Naive thymus-derived CD8-positive, alpha-beta T cell (primary cell): ENCODE results near the gene RHPN2. TPM values are rescaled to one million over a fixed set of nuclear protein-coding genes. Genes with fewer than 3 reads are reported as not detected.

Experiments
- ATAC-seq, 2 donors: fragments of 150-1000 bp; cut with Tn5 transposase in 1 of 2; sonication (Bioruptor Pico), chemical (Tn5 transposase) in 1 of 2; 1 replicate in 1 of 2; 2 replicates in 1 of 2; pipeline ENCODE4 v1.10.0; 2021; ENCODE audit warnings: mild to moderate bottlenecking in 2 of 2, moderate library complexity in 2 of 2
- POLR2A ChIA-PET: fragments of 350-600 bp; sonication (Branson Sonifier 250); formaldehyde crosslinking; loops from one replicate; lab custom pipeline; 2021; ENCODE audit warnings: antibody characterized with exemption; lab: Charles Lee
- DNase-seq, 10 donors: peaks; one replicate each; pipeline versions ENCODE4 v3.0.0 to v3.0.0-alpha.2; 2020 to 2022
- H3K27ac Mint-ChIP-seq, 10 donors: one replicate each; pipeline ENCODE4 v1.8.0; 2020 to 2022; ENCODE audit warnings: mild to moderate bottlenecking in 10 of 10, mixed read lengths in 10 of 10, moderate library complexity in 4 of 10, inconsistent platforms in 1 of 10
- H3K27me3 Mint-ChIP-seq, 5 donors: one replicate each; pipeline ENCODE4 v1.8.0; 2021 to 2022; ENCODE audit warnings: mixed read lengths in 5 of 5
- H3K36me3 Mint-ChIP-seq, 3 donors: one replicate each; pipeline ENCODE4 v1.8.0; 2020 to 2022; ENCODE audit warnings: mixed read lengths in 3 of 3, mild to moderate bottlenecking in 2 of 3, inconsistent platforms in 1 of 3
- H3K4me1 Mint-ChIP-seq, 4 donors: one replicate each; pipeline ENCODE4 v1.8.0; 2021 to 2022; ENCODE audit warnings: mixed read lengths in 4 of 4
- H3K4me3 Mint-ChIP-seq, 10 donors: one replicate each; pipeline ENCODE4 v1.8.0; 2020 to 2022; ENCODE audit warnings: mild to moderate bottlenecking in 10 of 10, mixed read lengths in 10 of 10, moderate library complexity in 6 of 10, inconsistent platforms in 1 of 10
- H3K9me3 Mint-ChIP-seq, 9 donors: one replicate each; pipeline ENCODE4 v1.8.0; 2020 to 2022; ENCODE audit warnings: mixed read lengths in 9 of 9, mild to moderate bottlenecking in 3 of 9, inconsistent platforms in 1 of 9, moderate library complexity in 1 of 9
- polyA plus RNA-seq, 3 donors: library from polyadenylated mRNA; unstranded; fragments of 300-500 nt; fragmentation: Illumina TruSeq; gene quantifications; one replicate each; pipeline ENCODE4 v1.2.3, GENCODE V29; 2021
- total RNA-seq, 8 experiments: library from RNA in 2 of 8; stranded (reverse) in 2 of 8; gene quantifications; one replicate each; pipeline ENCODE4 v1.2.3 and lab custom pipeline; 2021 to 2026

Gene RHPN2
- total and polyA plus RNA-seq, 5 experiments from 2014 or later, result 0.06 to 2.8 (median 1.8) TPM

- no peak for ATAC-seq
- no peak for DNase-seq
- POLR2A ChIA-PET, result interaction anchor here (0.5 kb wide), 1 partner anchor 65 kb away, joined by 3 read pairs; no protein-coding TSS in a partner anchor
- Mint-ChIP-seq H3K27me3 (no peaks in the 10 kb centered on the region), H3K9me3 (no peaks in the 10 kb centered on the region), H3K4me1 (peaks cover 0 to 9% (median 4%) of the 10 kb centered on the region in 4 donors), H3K36me3 (peaks cover 6 to 69% (median 27%) of the 10 kb centered on the region in 3 donors), H3K27ac (no peak overlapping the region), H3K4me3 (no peak overlapping the region)
These were observed 25.5 kb upstream of the RHPN2 start for GRCh38 chr19:33090179-33090578.

GRCh38 chr19:33089010-33089409, 24.3 kb upstream of the RHPN2 start:
- ATAC-seq, result no peak
- Mint-ChIP-seq H3K27ac (no peak overlapping the region), H3K27me3 (no peaks in the 10 kb centered on the region), H3K4me1 (peaks cover 0 to 14% (median 6%) of the 10 kb centered on the region in 4 donors), H3K9me3 (no peaks in the 10 kb centered on the region), H3K4me3 (no peak overlapping the region), H3K36me3 (peaks cover 6 to 57% (median 20%) of the 10 kb centered on the region in 3 donors)
- no peak for DNase-seq
- POLR2A ChIA-PET, result no interaction called here

GRCh38 chr19:33086955-33087354, 22.3 kb upstream of the RHPN2 start:
- peaks cover 6 to 39% (median 18%) of the 10 kb centered on the region in 3 donors for H3K36me3 Mint-ChIP-seq
- H3K27me3 Mint-ChIP-seq, result no peaks in the 10 kb centered on the region
- peaks cover 4 to 24% (median 11%) of the 10 kb centered on the region in 4 donors for H3K4me1 Mint-ChIP-seq
- H3K9me3 Mint-ChIP-seq, result no peaks in the 10 kb centered on the region
- H3K27ac Mint-ChIP-seq, result no peak overlapping the region
- DNase-seq, result no peak
- POLR2A ChIA-PET, result no interaction called here
- ATAC-seq, result no peak
- no peak overlapping the region for H3K4me3 Mint-ChIP-seq

GRCh38 chr19:33085570-33086128, 21.0 kb upstream of the RHPN2 start:
- DNase-seq, result no peak
- Mint-ChIP-seq H3K4me3 (no peak overlapping the region), H3K4me1 (peaks cover 17 to 37% (median 23%) of the 10 kb centered on the region in 4 donors), H3K36me3 (peaks cover 6 to 27% (median 16%) of the 10 kb centered on the region in 3 donors), H3K9me3 (no peaks in the 10 kb centered on the region), H3K27ac (no peak overlapping the region), H3K27me3 (no peaks in the 10 kb centered on the region)
- POLR2A ChIA-PET, result no interaction called here
- no peak for ATAC-seq

- POLR2A ChIA-PET, result interaction anchor here (0.6 to 1.2 kb wide), 8 partner anchors 79 to 677 kb away, joined by 3 to 10 read pairs (median 4); no protein-coding TSS in a partner anchor
- Mint-ChIP-seq H3K27me3 (no peaks in the 10 kb centered on the region), H3K36me3 (no peaks in the 10 kb centered on the region), H3K27ac (peak within 1 kb of the TSS; percentile 91 to 99 (median 97)), H3K4me3 (peak within 1 kb of the TSS; percentile 93 to 100 (median 99)), H3K9me3 (no peaks in the 10 kb centered on the region), H3K4me1 (peaks cover 13 to 34% (median 21%) of the 10 kb centered on the region in 4 donors)
- peak; percentile 70 to 92 (median 82) for DNase-seq
- ATAC-seq, result peak; percentile 95 to 97
These were observed 16.3 kb upstream of the RHPN2 start, which contains the start of gene GPATCH1 for GRCh38 chr19:33080761-33081681. TSS of gene GPATCH1 (plus strand) at chr19:33081181. CDS start at chr19:33081194, 13 bp downstream.

- no peaks in the 10 kb centered on the region for H3K9me3 Mint-ChIP-seq
- H3K4me3 Mint-ChIP-seq, result no peak overlapping the region
- no peaks in the 10 kb centered on the region for H3K4me1 Mint-ChIP-seq
- ATAC-seq, result no peak
- POLR2A ChIA-PET, result interaction anchor here (0.5 kb wide), 1 partner anchor 94 kb away, joined by 3 read pairs; no protein-coding TSS in a partner anchor
- H3K27ac Mint-ChIP-seq, result no peak overlapping the region
- DNase-seq, result no peak
- peaks cover 0 to 3% (median 0%) of the 10 kb centered on the region in 5 donors for H3K27me3 Mint-ChIP-seq
- H3K36me3 Mint-ChIP-seq, result no peaks in the 10 kb centered on the region
These were observed 10.8 kb upstream of the RHPN2 start for GRCh38 chr19:33075519-33075918.

- DNase-seq (no peak), ATAC-seq (no peak)
- POLR2A ChIA-PET, result no interaction called here
- no peaks in the 10 kb centered on the region for H3K36me3 Mint-ChIP-seq
- no peak overlapping the region for H3K27ac Mint-ChIP-seq
- H3K9me3 Mint-ChIP-seq, result no peaks in the 10 kb centered on the region
- H3K4me1 Mint-ChIP-seq, result no peaks in the 10 kb centered on the region
- H3K4me3 Mint-ChIP-seq, result no peak overlapping the region
- peaks cover 0 to 5% (median 1%) of the 10 kb centered on the region in 5 donors for H3K27me3 Mint-ChIP-seq
These were observed 7.2 kb upstream of the RHPN2 start for GRCh38 chr19:33071887-33072286.

GRCh38 chr19:33067121-33067520, 2.4 kb upstream of the RHPN2 start:
- POLR2A ChIA-PET, result interaction anchor here (0.6 kb wide), 1 partner anchor 359 kb away, joined by 3 read pairs; no protein-coding TSS in a partner anchor
- H3K4me1 Mint-ChIP-seq, result peaks cover 0 to 10% (median 5%) of the 10 kb centered on the region in 4 donors
- DNase-seq, result no peak
- no peaks in the 10 kb centered on the region for H3K36me3 Mint-ChIP-seq
- H3K27ac Mint-ChIP-seq, result no peak overlapping the region
- H3K27me3 Mint-ChIP-seq, result peaks cover 0 to 22% (median 11%) of the 10 kb centered on the region in 5 donors
- H3K4me3 Mint-ChIP-seq, result no peak overlapping the region
- no peaks in the 10 kb centered on the region for H3K9me3 Mint-ChIP-seq
- ATAC-seq, result no peak

- Mint-ChIP-seq H3K27me3 (peaks cover 0 to 24% (median 11%) of the 10 kb centered on the region in 5 donors), H3K27ac (peak overlapping the region in 1 of 10 donors; percentile 40), H3K4me1 (peaks cover 0 to 10% (median 5%) of the 10 kb centered on the region in 4 donors), H3K36me3 (no peaks in the 10 kb centered on the region), H3K9me3 (no peaks in the 10 kb centered on the region), H3K4me3 (peak overlapping the region in 9 of 10 donors; percentile 14 to 71 (median 59))
- ATAC-seq (no peak), DNase-seq (no peak)
- POLR2A ChIA-PET, result no interaction called here
These were observed 1.9 kb upstream of the RHPN2 start for GRCh38 chr19:33066543-33066942.

- Mint-ChIP-seq H3K4me3 (peak overlapping the region; percentile 56 to 81 (median 73)), H3K9me3 (no peaks in the 10 kb centered on the region), H3K4me1 (peaks cover 0 to 10% (median 5%) of the 10 kb centered on the region in 4 donors), H3K27me3 (peaks cover 8 to 35% (median 20%) of the 10 kb centered on the region in 5 donors), H3K27ac (no peak overlapping the region), H3K36me3 (no peaks in the 10 kb centered on the region)
- POLR2A ChIA-PET, result no interaction called here
- DNase-seq (peak in 5 of 10 donors; percentile 13 to 39 (median 17)), ATAC-seq (peak; percentile 78 to 81)
These were observed 263 bp downstream of the RHPN2 start for GRCh38 chr19:33064458-33064791.

GRCh38 chr19:33063753-33064457, 783 bp downstream of the RHPN2 start:
- ATAC-seq (no peak), DNase-seq (no peak)
- Mint-ChIP-seq H3K27me3 (peaks cover 8 to 35% (median 20%) of the 10 kb centered on the region in 5 donors), H3K36me3 (no peaks in the 10 kb centered on the region), H3K9me3 (no peaks in the 10 kb centered on the region), H3K4me1 (peaks cover 0 to 10% (median 5%) of the 10 kb centered on the region in 4 donors), H3K4me3 (peak overlapping the region; percentile 56 to 81 (median 73)), H3K27ac (peak overlapping the region in 1 of 10 donors; percentile 24)
- POLR2A ChIA-PET, result no interaction called here

GRCh38 chr19:33063356-33063752, 1.3 kb downstream of the RHPN2 start:
- DNase-seq (no peak), ATAC-seq (no peak)
- Mint-ChIP-seq H3K9me3 (no peaks in the 10 kb centered on the region), H3K36me3 (no peaks in the 10 kb centered on the region), H3K4me1 (peaks cover 0 to 10% (median 5%) of the 10 kb centered on the region in 4 donors), H3K4me3 (peak overlapping the region in 8 of 10 donors; percentile 4 to 71 (median 45)), H3K27ac (no peak overlapping the region), H3K27me3 (peaks cover 8 to 38% (median 20%) of the 10 kb centered on the region in 5 donors)
- POLR2A ChIA-PET, result no interaction called here
